Stimulated activated CD4-positive, alpha-beta T cell treated with anti-CD3 and anti-CD28 coated beads, Interleukin-1b, Interleukin-23, amount 100 ng/mL, for 4 hours (primary cell): ENCODE results near the gene GTF2F2.

Experiments
- DNase-seq, 2 donors: peaks; one replicate each; pipeline ENCODE4 v3.0.0-alpha.2; 2020; ENCODE audit warnings: low read depth in 2 of 2

Gene GTF2F2, protein sequence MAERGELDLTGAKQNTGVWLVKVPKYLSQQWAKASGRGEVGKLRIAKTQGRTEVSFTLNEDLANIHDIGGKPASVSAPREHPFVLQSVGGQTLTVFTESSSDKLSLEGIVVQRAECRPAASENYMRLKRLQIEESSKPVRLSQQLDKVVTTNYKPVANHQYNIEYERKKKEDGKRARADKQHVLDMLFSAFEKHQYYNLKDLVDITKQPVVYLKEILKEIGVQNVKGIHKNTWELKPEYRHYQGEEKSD

DNA sequence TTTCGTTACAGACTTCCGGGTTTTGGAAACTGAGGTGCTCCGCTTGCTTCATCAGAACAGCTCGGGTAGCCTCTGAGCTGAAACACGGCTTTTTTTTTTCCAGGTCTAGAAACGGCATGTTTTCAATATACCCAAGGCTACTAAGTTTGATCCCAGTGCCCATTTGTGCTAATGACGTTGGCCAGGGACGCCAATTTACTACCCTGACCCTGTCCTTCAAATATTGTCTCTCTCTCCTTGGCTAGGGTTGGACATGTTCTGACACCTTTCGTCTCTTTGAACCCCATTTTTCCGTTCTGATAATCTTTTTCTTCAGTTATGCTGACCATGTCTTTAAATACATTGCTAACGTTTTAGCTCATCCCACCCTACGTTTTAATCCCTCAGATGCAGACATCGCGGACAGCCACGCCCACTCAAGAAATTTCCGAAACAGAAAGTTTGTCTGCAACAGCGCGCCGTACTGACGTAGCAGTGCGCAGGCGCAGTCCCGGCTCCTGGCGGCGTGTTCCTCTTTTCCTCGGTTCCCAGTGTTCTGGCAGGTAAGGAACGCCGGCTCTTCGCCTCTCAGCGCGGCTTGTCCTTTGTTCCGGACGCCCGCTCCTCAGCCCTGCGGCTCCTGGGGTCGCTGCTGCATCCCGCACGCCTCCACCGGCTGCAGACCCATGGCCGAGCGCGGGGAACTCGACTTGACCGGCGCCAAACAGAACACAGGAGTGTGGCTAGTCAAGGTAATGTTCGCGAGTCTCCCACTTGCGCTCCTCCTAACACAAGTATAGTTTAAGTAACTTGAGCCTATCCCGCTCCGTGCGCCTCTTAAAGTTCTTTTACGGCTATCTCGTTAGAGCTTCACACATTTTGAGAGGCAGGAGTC is at the start of gene GTF2F2:
GTF2F2 (plus strand) TSS at position 520 of the 874 bp plus-strand sequence; CDS start at position 666, 146 bp downstream.
- peak; percentile 80 to 82 for DNase-seq

DNA sequence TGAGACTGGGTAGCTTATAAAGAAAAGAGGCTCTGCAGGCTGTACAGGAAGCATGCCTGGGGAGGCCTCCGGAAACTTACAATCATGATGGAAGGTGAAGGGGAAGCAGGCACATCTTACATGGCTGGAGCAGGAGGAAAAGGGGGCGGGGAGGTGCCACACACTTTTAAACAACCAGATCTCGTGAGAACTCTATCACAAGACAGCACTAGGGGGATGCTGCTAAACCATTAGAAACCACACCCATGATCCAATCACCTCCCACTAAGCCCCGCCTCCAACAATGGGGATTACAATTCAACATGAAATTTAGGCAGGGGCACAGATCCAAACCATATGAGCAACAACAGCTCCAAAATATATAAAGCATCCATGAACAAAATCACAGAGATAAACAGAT is 46.5 kb upstream of the GTF2F2 start:
- no peak for DNase-seq

DNA sequence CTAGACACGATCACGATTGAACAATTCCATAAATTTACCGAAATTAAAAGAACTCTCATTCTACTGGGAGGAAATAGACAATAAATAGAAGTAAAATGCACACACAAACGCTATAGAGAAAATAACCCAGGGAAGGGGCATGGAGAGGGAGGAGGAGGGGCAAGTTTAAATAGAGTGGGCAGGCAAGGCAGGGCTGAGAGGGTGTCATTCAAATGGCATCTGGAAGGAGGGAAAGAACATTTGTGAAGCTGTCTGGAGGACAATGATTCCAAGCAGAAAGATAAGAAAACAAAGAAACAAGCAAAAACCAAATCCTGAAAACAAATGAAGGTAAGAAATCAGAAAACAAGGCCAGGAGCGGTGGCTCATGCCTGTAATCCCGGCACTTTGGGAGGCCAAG is 45.6 kb upstream of the GTF2F2 start:
- DNase-seq: no peak

DNA sequence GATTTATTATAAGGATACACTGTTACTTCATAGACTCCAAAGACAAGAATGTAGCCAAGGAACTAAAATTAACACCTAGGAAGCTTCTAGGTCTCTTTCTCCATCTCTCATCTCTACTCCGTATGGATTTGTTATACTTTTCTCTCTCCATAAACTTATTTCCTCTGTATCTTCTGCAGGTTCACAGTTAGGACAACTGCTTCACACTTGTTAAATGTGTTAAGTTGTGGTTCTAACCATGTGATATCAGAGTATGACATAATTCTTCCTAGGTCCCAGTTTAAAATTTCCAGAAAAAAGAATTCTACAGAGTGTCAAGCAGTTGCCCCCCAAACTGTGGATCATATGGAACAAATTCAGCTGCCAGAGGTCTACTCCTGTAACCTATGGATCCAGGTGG is 42.3 kb upstream of the GTF2F2 start:
- DNase-seq: no peak

DNA sequence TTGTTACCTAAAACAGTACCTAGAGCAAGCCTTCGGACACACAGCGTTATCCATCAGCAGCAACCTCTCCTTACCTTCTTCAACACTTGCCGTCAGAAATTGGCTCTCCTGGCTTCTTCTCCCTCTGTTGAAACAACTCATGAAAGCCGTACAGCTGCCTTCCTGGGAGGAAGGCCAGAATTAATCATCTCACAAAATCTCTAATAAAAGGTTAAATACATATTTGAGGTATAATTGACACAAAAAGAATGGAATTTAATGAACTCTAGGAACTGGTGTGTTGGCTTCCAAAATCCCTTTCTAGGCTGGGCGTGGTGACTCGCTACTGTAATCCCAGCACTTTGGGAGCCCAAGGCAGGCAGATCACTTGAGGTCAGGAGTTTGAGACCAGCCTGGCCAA is 37.3 kb upstream of the GTF2F2 start:
- no peak for DNase-seq

DNA sequence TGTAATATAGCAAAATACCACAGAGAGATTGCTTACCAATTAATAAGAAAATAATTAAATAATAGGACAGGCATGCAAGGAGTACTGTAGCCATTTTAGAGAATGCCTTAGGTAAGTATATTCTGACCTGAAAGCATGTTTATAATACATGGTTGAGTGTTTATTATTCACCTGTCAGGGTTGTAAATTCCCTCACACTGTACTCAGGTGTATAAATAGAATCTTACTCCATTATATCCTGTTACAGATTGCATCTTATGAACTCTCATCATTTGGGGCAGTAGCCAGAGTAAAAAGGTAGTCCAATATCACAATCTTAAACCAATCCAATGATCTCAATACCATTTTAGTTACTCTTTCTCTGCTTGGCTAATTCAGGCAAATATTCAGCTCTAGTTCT is 35.8 kb upstream of the GTF2F2 start:
- DNase-seq: no peak

DNA sequence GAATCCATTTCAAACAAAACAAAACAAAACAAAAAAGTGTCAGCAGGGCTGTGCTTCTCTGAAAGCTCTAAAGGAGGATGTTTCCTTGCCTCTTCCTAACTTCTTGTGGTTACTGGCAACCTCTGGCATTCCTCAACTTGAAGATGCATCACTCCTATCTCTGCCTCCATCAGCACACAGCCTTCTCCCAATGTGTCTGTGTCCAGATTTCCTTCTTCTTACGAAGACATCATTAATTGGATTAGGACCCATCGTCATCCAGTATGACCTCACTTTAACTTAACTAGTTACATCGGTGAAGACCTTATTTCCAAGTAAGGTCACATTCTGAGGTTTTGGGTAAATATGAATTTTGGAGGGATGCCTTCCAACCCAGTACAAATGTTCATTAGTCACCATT is 33.8 kb upstream of the GTF2F2 start:
- no peak for DNase-seq

DNA sequence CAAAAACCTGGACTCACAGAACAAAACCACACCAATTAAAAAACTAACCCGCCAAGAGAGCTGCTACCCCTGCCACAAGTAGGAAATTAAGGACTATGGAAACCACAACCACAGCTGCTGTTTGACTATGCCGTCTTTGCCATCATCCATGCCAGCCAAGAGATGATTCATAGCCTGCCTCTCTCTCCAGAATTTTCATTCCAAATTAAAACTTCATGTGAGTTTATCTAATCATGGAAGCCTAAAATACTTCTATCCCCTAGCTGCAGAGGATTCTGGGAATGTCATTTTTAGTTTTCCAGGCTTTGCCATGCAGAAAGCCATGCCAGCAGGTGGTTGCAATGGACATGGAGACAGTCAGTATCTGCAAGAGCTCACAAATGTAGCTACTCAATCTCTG is 27.6 kb upstream of the GTF2F2 start:
- no peak for DNase-seq

DNA sequence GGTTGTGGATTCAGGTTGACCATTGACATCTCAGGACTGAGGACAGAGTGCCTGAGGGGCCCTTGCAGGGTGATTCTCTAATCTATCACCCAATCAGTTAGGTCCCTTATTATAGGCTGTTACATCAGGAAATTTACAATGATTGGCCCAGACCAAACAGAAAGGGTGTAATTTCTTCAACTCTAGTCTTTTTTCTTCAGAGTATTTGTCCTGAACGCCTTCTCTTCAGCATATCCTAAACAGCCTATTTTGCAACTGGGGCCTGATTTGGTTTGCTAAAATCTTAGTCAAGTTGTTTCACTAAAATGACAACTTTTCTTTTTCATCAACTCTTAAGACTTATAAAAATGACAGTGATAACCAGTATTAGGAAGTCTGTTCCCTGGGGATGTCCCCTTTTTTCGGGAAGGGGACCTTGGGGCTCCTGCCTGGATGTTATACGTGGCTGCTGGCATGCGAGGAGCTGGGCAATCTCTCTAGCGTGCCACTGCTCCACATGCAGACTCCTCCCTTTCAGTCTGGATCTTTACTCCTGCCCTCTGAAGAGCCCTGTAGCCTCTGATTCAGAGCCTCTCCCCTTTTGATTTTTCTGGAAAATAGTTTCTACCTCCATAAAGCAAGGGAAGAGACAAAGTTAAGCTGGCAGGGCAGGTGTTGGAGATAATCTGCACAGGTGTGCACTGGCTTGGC is 19.6 kb upstream of the GTF2F2 start:
- DNase-seq: no peak

DNA sequence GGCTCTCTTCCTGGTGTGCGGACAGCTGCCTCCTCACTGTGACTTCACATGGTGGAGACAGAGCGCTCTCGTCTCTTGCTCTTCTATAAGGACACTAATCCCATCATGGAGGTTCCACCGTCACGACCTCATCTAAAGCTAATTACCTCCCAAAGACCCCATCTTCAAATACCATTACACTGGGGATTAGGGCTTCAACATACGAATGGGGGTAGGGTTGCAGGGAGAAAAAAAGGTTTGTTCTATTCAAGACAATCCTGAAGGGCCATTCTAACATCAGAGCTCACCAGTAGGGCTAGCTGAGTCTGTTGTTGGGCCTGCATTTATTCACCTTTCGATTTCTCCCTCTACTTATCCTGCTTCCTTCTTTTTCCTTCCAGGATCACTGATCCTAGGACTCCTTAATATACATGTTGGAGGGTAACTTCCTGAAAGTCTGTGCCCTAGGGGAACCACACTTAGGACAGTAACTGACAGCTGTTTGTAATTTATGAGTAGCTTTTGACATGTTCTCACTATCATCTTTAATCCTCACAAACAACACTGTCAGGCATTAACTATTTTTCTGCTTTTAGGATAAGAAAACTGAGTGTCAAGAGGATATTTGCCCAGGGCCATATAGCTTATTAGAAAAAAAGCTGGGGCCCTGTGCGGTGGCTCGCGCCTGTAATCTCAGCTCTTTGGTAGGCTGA is 18.8 kb upstream of the GTF2F2 start:
- DNase-seq: no peak

DNA sequence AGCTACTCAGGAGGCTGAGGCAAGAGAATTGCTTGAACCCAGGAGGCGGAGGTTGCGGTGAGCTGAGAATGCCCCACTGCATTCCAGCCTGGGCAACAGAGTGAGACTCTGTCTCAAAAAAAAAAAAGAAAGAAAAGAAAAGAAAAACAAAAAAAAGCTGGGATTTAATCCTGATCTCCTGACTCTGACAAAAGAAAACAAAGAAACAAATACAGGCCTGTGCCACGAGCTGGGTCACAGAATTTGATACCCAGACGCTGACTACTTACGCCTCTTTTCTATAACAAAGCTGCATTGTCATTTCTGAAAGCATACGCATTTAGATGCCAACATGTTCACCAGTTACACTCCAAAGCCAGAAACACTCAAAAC is 18.2 kb upstream of the GTF2F2 start:
- no peak for DNase-seq

DNA sequence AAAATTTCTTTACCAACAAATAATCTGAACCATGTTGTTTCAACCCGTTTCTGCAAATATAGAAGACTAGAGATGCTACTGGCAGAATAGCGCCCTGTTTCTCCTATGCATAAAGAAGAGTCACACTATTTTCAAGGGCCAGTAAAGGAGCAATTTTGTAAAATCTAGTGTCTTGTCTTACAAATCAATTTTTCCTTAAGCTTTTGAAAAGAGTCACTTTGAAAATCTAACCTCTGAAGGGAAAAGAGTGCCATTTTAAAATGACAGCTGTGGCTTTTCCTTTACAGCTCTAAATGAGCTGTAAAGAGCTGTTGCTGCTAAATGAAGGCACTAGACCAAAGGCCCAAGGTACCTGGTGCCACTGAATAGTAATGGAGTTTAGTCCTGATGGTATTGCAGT is 16.9 kb upstream of the GTF2F2 start:
- no peak for DNase-seq

DNA sequence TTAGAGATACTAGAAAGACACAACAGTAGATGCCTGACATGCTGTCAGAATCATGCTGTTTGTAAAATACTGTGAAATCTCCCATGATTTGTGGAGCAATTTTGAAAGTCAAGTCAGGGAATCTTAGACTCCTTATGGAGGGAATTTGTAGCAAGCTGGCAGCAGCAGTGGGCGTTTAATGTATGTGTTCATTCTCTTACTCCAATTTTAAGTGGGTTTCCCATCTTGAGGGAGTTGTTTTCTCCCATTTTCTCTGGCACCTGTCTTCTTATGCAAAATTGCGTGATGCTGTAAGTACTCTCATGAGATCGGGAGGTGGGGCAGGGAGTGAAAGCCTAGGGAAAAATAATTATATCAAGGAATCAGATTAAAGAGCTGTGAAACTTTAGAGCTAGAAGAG is 16.0 kb upstream of the GTF2F2 start:
- no peak for DNase-seq

DNA sequence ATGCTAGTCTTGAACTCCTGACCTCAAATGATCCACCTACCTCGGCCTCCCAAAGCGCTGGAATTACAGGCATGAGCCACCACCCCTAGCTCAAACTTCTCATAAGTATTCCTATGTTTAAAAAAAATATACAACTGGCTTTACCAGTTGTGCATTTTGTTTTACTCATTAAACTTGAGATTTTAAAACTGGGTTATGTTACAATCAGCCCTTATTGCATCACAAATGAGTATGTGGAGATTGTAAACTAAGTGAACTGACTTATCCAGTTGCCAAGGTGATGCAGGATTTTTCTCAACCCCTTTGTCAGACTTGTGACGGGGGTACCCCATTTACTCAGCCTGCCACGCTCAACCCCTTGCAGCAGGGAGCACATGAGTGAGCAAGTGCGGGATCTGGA is 14.4 kb upstream of the GTF2F2 start:
- no peak for DNase-seq

DNA sequence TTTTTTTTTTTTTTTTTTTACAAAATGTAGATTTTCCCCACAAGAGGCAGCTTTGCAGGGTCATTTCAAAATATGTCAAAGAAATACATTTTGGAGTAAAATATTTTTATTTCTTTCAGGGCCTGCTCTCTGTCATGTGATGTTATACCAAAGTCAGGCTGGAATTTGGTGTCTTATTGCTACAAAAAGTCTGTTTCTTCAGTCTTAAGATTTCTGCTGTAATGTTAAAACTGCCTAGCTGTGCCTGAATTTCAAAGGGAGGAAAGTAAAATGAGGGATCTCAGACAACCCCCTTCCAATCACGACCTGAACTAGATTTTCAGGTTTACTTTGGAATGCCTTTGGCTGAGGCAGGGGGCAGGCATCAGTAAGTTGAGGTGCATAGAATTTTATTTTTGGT is 12.8 kb upstream of the GTF2F2 start:
- DNase-seq: no peak

DNA sequence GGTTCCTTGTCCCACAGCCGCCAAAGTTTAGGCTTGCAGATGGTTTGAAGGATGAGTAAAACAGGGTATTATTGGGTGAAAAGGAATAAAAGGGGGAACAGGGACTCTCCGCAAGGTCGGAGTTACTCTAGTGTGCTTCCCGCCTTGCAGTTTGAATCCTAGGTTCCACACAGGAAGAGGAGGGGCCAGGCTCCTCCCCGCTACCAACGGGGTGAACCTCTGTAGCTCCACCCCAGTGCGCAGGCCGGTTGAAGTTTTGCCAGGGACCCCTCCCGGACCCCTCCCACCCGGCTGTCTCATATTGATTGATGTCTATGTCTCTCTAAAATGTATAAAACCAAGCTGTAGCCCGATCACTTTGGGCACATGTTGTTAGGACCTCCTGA is 11.6 kb upstream of the GTF2F2 start:
- DNase-seq: no peak

DNA sequence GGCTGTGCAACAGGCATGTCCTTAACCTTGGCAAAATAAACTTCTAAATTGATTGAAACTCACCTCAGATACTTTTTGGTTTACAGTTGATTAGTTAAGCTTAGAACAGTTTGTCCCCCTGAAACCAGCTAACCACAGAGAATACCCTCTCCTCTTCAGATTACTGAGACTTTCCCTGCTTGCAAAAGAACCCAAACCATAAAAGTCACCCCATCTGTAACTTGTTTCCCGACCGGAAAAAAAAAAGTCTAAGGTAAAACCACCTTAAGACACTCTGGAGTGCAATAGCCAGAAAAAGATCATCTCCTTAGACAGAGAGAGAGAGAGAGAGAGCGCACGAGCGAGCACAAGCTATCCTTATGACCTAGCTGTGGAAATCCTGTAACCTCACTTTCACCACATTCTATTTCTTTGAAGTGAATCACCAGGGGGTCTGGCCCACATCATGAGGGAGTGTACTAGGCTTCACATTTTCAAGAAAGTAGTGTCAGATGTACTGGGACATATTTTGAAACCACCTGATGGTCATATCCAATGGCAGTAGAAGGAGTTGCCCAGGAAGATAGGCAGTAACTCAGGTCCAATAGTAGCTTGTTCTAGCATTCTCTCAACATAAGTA is 11.1 kb upstream of the GTF2F2 start:
- DNase-seq: no peak

DNA sequence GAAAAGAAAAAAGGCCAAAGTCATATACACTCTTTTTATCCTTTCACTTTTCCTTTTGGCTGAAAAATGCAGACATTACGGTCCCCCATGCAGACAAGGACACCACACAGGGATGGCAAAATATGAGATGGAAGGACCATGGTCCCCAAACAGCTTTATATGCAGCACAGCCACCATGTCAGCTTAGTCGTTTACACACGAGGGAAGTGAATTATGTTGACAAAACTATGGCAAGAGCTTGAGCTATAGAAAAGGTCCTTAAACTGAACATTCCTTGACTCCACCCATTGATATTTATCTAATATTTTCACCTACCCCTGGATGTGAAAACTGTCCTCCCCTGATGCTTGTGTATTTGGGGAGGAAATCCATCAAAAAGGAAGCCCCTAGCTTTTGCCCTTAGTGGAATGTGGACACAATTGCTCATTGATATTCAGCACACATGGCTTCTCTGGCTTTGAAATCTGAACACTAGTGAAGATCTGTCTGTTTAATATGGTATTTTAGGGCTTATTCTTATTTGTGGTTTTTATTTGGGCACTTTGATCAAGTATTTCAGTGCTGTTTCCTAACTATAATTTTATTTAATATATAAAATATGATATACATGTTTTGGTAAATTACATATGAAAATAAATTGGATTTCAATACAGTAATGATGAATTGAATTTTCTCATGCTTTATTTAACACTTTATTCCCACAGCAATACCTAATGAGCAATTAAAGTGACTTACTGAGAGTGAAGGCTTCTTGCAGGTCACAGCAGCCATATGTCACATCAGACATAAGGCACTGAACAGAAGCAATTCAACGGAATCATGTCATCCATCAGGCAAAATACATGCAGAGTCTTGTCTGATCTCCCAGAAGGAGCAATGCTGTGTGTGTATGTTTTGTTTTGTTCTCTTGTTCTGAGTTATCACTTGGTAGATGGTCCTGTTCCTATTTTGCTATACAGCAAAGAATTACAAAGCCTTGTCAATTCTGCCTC is 6.8 kb upstream of the GTF2F2 start:
- DNase-seq: no peak

DNA sequence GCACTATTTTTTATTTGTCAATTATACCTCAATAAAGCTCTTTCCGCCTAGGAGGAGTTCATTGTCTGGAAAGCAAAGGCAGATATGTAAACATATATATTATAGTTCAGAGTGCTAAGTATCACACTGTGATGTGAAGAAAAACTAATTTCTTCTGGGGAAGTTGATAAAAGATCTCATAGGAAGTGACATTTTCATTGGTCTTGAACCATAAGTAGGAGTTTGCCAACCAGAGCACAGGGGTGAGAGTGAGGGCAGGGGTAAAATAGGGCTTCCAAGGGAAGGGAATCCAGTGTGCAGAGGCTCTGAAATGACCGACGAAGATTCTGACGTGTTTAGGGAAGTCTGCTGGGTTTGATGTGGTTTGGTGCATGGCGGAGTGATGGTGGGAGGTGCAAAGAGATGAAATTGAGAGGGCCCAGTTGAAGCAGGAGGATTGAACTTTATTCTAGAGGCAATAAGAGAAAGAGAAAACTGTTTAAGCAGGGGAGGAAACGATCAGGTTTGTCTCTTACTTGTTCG is 780 bp upstream of the GTF2F2 start:
- peak; percentile 17 to 37 for DNase-seq
